Coronary artery (tissue), 2 donors: ENCODE results near the gene TNNI3K.
"Not testable (repeated sequence)": the region's sequence is repeated elsewhere in the genome, so short reads cannot be mapped to it uniquely, and the experiment has no call there.

Experiments
- DNase-seq: peaks from one replicate; pipeline ENCODE4 v3.0.0-alpha.2; 2017; ENCODE audit warnings: low spot score
- H3K27ac ChIP-seq, 2 donors: fragments of 200-600 bp; sonication (generic); one replicate each; pipeline ENCODE4 v1.5.1; 2016 to 2019
- H3K4me3 ChIP-seq: fragments of 200-600 bp; sonication (generic); 2 replicates; pipeline ENCODE4 v1.5.1; 2016; ENCODE audit warnings: mild to moderate bottlenecking, moderate library complexity
- TF ChIP-seq, protein P1 (sequence below): fragments of 200-600 bp; sonication (generic); IDR thresholded peaks from one replicate; pipeline ENCODE4 v1.5.1; 2019; ENCODE audit warnings: antibody characterized with exemption

The TNNI3K gene

DNA sequence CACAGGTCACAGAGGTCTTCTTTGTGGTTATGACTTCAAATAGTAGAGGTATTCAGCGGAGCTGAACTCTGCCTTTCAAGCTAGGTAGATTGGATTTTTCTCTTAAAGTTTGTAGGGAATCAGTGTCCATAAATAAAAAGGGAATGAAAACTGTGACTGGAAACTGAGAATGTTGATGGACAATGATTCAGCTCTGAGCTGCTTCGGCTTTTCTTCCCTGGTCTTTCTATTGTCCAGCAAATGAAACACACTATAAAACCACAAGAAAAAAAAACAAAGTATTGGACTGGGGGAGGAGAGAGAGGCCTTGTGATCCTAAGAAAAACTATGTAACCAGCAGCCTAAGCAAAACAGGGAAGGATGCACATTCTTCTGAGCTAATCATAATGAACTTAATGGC is 11.1 kb downstream of the TNNI3K start:
- DNase-seq = no peak

DNA sequence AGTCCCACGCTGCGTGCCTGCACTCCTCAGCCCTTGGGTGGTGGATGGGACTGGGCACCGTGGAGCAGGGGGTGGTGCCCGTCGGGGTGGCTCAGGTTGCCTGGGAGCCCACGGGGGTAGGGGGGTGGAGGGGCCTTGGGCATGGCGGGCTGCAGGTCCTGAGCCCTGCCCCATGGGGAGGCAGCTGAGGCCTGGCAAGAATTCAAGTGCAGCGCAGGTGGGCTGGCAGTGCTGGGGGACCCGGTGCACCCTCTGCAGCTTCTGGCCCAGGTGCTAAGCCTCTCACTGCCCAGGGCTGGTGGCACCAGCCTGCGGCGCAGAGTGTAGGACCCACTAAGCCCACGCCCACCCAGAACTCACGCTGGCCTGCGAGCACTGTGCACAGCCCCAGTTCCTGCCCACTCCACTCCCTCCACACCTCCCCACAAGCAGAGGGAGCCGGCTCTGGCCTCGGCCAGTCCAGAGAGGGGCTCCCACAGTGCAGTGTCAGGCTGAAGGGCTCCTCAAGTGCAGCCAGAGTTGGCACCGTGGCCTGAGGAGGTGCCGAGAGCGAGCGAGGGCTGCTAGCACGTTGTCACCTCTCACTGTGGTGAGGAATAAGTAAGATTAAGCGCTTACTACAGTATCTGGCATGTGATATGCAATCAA is 12.8 kb downstream of the TNNI3K start:
- no peak for DNase-seq
- H3K27ac ChIP-seq = no peak overlapping the region
- TF ChIP-seq, protein P1, sequence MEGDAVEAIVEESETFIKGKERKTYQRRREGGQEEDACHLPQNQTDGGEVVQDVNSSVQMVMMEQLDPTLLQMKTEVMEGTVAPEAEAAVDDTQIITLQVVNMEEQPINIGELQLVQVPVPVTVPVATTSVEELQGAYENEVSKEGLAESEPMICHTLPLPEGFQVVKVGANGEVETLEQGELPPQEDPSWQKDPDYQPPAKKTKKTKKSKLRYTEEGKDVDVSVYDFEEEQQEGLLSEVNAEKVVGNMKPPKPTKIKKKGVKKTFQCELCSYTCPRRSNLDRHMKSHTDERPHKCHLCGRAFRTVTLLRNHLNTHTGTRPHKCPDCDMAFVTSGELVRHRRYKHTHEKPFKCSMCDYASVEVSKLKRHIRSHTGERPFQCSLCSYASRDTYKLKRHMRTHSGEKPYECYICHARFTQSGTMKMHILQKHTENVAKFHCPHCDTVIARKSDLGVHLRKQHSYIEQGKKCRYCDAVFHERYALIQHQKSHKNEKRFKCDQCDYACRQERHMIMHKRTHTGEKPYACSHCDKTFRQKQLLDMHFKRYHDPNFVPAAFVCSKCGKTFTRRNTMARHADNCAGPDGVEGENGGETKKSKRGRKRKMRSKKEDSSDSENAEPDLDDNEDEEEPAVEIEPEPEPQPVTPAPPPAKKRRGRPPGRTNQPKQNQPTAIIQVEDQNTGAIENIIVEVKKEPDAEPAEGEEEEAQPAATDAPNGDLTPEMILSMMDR = no peak
- no peak overlapping the region for H3K4me3 ChIP-seq

More for the DNA sequence above, 11.1 kb downstream of the TNNI3K start:
- TF ChIP-seq, protein P1 = no peak
- no peak overlapping the region for H3K4me3 ChIP-seq
- no peak overlapping the region for H3K27ac ChIP-seq

GRCh38 chr1:74253243-74253824 is 18.1 kb downstream of the TNNI3K start:
- not testable (repeated sequence) for H3K27ac ChIP-seq, H3K4me3 ChIP-seq, DNase-seq

DNA sequence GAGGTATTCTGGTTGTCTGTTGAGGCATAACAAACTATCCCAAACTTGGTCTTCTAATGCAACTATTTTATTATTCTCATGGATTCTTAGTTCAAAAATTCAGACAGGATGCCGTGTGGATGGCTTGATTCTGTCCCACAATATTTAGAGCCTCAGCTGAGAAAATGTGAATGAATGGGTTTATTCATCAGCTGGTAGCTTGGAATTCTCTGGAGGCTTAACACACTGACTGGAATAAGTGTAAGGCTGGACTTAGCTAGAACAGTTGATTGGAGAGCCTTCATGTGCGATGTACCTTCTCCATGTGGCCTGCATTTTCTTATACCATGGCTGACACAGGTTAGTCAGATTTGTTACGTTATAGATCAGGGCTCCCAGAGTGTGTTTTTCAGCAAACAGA is 30.8 kb downstream of the TNNI3K start:
- no peak overlapping the region for H3K27ac ChIP-seq
- TF ChIP-seq, protein P1 = no peak
- DNase-seq = no peak
- H3K4me3 ChIP-seq = no peak overlapping the region

GRCh38 chr1:74271503-74271902 is 36.3 kb downstream of the TNNI3K start:
- Histone ChIP-seq H3K27ac (no peak overlapping the region), H3K4me3 (no peak overlapping the region)
- TF ChIP-seq, protein P1 = no peak
- DNase-seq = no peak

DNA sequence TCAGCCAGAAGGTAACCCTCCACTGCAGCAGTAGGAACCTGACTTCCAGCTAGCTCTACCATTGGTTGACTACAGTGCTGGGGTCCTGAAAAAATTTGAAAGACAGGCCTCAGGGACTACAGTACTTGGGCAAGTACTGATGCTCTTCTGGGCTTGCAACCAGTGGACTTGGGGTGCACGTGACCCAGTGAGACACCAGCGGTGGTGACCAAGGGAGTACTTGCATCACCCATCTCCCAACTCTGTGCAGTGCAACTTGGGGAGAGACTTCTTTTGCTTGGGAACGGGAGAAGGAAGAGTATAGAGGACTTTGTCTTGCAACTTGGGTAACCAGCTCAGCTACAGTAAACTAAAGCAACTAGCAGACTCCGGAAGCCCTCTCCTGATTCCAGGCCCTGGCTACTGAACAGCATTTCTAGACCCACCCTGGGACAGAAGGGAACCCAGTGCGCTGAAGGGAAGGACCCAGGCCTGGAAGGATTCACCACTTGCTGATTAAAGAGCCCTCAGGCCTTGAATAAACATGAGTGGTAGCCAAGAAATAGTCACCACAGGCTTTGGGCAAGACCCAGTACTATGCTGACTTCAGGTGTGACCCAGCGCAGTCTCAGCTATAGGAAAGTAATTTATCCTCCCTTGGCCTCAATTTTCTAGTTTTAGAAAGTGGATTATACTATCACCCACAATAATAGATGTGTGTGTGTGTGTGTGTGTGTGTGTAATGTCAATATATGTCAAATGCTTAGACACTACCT is 45.6 kb downstream of the TNNI3K start:
- H3K27ac ChIP-seq = no peak overlapping the region
- TF ChIP-seq, protein P1 = no peak

GRCh38 chr1:74286414-74286813 is 51.2 kb downstream of the TNNI3K start:
- DNase-seq = no peak
- Histone ChIP-seq H3K27ac (no peak overlapping the region), H3K4me3 (no peak overlapping the region)
- TF ChIP-seq, protein P1 = no peak

More for the DNA sequence above, 45.6 kb downstream of the TNNI3K start:
- no peak for DNase-seq
- H3K4me3 ChIP-seq = no peak overlapping the region
